NCI-H510A (cell line): ENCODE results near the gene MARCHF2.
A peak's percentile ranks its signal among the peaks of the same experiment; 100 is the strongest.
"Not testable (repeated sequence)": the region's sequence is repeated elsewhere in the genome, so short reads cannot be mapped to it uniquely, and the experiment has no call there.

Experiments used
- DNase-seq: peaks from one replicate; lab custom pipeline; 2025; lab: John Stamatoyannopoulos, UW

The MARCHF2 gene

DNA sequence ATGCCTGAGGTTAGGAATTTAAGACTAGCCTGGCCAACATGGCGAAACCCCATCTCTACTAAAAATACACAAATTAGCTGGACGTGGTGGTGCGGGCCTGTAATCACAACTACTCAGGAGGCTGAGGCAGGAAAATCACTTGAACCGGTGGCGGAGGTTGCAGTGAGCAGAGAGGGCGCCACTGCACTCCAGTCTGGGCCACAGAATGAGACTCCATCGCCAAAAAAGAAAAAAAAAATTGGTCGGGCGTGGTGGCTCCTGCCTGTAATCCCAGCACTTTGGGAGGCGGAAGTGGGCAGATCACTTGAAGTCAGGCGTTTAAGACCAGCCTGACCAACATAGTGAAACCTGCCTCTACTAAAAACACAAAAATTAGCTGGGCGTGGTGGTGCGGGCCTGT lies 2.4 kb upstream of the MARCHF2 start:
- not testable (repeated sequence) for DNase-seq

DNA sequence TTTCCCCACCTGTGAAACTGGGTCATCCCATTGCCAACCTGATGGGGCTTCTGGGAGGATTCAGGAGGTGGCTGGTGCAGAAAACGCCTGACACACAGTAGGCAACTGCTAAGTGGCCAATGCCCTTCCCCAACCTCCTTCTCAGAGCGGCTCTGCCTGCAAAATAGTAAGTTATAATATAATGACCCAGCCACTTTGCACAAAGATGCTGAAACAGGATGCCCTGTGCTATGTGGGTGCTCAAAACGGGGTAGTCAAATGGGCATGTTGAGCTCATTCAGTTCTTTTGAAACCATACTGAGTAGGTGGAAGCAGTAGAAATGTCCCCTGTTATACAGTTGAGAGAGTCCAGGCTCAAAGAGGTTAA lies 507 bp downstream of the MARCHF2 start:
- DNase-seq, result no peak

DNA sequence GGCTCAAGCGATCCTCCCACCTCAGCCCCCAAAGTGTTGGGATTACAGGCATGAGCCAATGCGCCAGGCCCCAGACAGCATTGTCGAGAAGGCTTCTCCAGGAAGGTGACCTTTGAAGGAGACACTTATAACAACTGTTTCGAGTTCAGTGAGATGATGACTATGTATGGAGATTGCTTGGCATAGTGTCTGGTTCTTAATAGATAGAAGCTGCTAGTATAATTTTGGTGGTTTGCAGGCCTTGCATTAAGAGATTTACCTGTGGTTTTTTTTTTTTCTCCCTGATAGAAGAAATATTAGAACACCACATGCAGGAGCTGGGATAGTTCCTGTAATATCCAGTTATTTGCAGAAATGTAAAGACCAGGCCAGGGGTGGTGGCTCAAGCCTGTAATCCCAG lies 3.7 kb downstream of the MARCHF2 start:
- DNase-seq, result no peak

DNA sequence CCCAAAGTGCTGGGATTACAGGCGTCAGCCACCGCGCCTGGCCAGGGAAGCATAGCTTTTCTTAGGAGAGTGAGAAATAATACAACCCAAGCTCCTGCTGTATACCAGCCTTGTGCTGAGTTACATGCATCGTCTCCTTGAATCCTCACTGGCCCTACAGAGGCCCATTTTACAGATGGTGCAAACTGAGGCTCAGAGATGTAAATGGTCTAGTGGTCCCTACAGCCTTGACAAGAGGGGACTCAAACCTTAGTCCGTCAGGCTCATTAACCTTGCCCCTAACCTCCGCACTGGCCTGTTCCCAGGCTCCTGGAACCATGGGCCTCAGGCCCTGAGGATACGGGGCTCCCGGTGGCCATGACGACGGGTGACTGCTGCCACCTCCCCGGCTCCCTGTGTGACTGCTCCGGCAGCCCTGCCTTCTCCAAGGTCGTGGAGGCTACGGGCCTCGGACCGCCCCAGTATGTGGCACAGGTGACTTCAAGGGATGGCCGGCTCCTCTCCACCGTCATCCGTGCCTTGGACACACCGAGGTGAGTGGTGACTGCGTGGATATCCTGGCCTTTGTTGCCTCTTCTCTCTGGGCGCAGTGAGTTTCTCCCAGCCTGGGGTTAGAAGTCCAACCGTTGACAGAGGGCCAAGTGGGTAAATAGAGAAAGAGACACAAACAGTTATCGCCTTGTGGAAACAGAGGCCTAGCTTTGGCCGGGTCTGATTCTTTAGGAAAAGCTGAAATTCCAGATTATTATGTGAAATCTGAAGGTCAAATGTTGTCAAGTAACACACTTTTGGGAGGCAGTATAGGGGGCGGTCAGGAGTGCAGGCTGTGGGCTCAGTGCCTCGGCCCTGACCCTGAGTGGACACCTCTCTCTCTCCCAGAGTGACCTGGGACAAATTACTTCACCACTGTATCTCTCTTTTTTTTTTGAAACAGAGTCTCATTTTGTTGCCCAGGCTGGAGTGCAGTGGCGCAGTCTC lies 8.7 kb downstream of the MARCHF2 start:
- DNase-seq, result no peak

DNA sequence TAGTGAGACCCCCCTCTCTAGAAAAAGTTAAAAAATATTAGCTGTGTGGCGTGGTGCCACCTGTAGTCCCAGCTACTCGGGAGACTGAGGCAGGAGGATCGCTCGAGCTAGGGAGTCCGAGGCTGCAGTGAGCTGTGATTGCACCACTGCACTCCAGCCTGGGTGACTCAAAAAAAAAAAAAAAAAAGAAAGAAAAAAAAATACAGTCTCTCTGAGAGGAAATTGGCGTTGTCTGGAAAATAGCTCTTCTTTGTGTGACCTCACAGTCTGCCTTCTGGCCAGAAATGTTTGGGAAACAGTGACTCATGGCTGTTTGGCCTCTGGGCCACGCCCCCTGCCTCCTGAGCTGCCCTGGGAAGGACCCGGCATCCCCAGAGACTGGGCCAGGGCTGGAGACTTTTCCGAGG lies 10.7 kb downstream of the MARCHF2 start:
- no peak for DNase-seq

DNA sequence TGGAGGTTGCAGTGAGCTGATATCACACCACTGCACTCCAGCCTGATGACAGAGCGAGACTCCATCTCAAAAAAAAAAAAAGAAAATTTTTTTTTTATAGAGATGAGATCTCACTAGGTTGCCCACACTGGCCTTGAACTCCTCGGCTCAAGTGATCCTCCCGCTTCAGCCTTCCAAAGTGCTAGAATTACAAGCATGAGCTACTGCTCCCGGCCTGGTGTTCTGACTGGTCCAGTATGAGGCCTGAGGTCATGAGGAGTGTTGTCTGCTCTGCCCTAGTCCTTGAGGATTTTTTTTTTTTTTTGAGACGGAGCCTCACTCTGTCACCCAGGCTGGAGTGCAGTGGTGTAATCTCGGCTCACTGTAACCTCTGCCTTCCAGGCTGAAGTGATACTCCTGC lies 12.2 kb downstream of the MARCHF2 start:
- not testable (repeated sequence) for DNase-seq

DNA sequence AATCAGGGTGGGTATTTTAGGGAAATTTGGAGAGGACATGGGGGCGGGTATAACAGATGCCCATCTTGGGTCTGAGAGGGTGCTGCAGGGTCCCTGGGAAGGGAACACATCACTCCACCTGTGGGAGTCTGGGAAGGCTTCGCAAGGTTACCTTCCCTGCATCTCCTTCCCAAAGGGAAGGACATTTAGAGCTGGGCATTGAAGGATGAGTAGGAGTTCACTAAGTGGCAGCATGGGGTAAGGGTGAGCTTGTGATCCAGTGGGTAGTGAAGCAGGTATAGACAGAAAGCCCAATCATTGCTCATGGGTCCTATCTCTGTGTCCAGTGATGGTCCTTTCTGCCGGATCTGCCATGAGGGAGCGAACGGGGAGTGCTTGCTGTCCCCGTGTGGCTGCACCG lies 13.2 kb downstream of the MARCHF2 start:
- DNase-seq, result no peak

DNA sequence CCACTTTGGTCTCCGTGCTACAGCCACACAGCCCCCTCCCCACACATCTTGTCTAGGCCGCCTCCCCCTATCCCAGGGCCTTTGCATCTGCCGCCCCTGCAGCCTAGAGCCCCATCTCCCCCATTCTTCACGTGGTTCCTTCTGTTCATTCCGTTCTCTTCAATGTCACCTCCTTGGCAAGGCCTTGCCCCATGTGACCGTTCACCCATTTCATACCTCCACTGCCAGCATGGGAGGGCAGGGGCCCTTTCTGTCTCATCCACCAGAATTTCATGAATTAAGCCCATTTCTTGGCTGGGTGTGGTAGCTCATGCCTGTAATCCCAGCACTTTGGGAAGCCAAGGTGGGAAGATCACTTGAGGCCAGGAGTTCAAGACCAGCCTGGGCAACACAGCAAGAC lies 15.9 kb downstream of the MARCHF2 start:
- DNase-seq, result no peak

DNA sequence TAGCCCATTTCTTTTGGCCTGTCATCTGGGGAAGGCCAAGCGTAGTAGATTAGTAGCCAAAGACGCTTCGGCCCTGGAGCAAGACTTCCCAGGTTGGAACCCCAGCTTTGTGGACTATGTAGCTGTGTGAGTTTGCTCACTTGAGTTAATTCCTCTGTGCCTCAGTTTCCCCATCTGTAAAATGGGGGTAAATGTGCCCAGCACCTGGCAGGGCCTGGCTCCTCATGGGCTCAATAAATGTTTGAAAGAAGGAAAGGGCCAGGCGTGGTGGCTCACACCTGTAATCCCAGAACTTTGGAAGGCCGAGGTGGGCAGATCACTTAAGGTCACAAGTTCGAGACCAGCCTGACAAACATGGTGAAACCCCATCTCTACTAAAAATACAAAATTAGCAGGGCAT lies 16.7 kb downstream of the MARCHF2 start:
- DNase-seq, result no peak

DNA sequence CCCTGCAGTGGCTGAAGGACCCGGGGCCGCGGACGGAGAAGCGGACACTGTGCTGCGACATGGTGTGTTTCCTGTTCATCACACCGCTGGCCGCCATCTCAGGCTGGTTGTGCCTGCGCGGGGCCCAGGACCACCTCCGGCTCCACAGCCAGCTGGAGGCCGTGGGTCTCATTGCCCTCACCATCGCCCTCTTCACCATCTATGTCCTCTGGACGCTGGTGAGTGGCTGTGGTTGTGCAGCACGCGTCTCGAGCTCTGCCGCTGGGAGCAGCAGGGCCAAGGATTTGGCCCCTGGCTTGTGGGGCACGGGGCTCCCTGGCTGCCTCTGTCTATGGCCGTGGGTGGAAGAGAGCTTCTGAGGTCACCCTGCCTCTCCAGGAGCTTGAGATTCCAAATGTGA lies 17.5 kb downstream of the MARCHF2 start:
- no peak for DNase-seq

DNA sequence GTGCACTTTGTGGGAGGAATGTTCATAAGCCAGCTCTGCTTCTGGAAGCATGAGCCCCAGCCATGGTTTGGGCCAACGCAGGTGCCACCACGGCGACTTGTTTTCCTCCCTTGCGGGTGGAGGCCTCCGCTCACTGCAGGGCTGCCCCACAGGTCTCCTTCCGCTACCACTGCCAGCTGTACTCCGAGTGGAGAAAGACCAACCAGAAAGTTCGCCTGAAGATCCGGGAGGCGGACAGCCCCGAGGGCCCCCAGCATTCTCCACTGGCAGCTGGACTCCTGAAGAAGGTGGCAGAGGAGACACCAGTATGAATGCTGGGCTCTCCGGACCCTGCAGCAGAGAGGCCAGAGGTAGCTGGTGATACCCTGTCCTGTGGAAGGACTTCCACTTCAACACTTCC lies 25.1 kb downstream of the MARCHF2 start:
- DNase-seq, result no peak

DNA sequence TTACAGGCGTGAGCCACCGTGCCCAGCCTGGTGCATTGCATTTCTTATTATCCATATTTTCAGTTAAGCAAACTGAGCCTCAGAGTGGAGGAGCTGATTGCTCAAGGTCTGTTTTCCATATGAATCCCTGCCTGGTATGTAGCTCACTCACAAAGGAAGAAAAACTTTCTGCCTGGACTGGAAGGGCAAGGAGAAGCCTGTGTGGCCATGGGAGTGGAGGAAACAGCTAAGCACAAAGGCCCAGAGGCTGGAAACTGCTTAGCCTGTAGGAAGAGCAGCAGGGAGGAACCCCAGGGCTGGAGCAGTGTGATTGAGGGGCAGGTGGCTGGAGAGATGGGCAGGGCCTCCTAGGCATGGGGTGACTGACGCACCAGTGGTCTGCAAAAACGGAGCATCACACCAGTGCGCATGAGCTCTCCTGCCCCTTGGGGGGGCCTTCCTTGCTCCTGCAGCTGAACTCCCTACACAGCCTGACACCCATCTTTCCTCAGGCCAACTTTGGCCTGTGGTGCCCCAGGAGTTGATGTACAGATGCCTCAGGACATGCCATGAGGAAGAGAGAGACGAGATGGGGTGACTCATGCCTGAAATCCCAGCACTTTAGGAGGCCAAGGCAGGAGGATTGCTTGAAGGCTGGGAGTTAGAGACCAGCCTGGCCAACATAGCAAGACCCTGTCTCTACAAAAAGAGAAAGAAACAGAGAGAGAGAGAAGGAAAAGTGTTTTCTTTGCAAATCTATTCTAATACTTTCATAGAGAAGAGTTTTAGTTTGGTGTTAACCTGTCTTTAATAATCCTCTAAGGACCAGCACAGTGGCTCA lies 28.8 kb downstream of the MARCHF2 start:
- DNase-seq, result no peak

DNA sequence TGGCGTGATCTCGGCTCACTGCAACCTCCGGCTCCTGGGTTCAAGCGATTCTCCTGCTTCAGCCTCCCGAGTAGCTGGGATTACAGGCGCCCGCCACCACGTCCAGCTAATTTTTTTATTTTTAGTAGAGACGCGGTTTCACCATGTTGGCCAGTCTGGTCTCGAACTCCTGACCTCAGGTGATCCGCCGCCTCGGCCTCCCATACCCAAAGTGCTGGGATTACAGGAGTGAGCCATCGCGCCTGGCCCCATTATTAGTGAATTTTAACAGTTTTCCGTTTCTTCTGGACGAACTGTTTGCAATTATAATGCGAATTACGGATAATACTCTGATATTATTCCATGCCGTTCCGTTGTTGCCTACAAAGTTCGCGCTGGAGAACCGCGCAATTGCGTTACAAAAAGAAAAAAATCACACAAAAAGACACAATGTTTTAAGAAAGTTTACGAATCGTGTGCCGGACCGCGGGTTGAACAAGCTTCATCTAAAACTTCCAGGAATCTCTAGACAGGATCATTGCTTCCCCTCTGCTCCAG lies 31.1 kb downstream of the MARCHF2 start:
- not testable (repeated sequence) for DNase-seq

DNA sequence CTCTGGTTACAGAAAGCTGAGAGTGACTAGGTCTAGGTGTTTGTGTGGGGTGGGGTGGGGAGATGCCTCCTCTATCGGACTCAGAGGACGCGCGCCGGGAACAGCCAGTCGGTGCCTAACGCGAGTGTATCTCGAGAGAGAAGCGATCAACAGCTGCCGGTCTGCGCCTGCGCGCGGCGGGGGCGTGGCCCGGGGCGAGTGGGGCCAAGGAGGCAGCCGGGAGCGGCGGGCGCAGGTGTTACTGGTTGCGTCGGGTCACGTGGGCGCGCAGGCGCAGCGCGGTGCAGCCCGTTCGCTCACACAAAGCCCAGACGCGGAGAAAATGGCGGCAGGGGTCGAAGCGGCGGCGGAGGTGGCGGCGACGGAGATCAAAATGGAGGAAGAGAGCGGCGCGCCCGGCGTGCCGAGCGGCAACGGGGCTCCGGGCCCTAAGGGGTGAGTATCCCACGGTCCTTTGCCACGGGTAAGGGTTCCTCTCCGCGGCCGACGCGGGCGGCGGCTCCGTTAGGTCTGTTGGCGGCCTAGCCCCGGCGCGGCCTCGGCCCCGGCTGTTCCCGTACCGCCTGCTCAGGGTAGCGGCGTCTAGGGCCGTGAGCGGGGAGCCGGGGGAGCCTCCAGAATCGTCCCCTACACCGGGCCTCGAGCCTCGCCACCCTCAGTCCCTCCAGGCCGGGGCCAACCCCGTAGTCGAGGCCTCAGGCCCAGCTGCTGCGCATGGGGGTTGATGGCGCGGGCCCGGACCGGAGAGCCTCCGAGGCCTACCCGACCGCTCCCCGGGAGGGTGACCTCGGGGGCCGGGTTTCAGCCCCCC lies 31.8 kb downstream of the MARCHF2 start, which contains the start of gene HNRNPM:
Gene HNRNPM (plus strand): TSS at position 299 of the 811 bp plus-strand sequence. CDS start 24 bp downstream, at position 323.
- DNase-seq, result peak; percentile 93

DNA sequence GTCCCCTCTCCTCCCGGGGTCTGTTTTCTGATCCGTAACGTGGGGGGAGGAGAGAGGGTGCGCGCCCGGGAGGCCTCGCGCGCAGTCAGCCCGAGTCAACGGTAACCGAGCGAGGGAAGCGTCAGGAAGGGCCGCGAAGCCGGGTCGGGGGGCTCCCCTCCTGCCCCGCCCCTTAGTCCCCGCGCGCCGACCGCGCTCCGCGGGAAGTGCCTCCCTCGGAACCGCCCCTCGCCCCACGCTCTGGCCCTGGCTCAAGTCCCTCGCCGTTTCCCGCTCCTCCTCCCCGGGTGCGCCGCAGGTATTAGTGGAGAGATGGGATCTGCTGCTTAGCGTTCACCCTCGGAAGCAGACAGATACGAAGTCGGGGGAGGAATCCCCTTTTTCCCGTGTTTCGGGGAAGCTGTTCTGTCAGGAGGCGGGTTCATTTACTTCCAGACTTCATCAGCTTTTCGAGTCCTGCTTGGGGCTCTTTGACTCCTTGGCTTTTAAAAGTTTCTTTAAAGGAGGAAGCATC lies 32.4 kb downstream of the MARCHF2 start:
- peak; percentile 21 for DNase-seq

DNA sequence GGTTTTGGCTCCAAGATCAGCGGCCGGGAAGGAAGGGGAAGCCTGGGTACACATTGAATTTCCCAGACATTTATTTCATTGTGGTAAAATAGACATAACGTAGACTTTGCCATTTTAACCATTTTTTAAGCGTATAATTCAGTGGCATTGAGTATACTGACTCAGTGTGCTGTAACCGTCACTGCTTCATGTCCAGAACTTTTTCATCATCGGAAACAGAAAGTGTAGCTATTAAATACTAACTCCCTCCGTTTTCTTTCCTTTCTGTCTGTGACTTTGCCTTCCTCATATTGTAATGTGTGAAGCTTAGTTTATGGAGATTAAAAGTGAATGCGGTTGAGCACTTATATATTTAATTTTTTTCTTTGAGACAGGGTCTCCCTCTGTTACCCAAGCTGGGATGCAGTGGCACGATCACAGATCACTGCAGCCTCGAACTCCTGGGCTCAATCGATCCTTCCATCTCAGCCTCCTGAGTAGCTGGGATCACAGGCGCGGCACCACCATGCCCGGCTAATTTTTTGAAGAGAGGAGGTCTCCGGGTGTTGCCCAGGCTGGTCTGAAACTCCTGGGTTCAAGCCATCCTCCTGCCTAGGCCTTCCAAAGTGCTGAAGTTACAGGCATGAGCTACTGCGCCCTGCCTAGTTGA lies 33.1 kb downstream of the MARCHF2 start:
- no peak for DNase-seq

DNA sequence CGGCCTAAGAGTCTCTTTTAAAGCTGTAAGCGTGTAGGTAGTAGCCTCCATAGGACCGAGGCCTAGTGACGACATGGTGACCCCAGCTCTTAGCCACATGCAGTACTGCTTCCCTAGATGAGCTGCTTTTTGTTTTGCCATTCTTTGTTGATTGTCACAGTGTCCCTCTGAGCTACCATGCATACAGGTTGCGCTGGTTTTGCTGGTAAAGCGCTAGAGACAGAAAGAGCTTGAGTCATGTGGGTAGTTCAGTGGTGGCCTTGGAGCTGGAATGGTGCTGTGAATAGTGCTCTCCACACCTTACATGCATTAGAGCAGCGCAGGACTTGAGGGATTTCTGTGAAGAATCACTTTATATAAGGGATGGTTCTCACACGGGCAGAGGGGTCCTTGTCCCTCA lies 36.7 kb downstream of the MARCHF2 start:
- no peak for DNase-seq

DNA sequence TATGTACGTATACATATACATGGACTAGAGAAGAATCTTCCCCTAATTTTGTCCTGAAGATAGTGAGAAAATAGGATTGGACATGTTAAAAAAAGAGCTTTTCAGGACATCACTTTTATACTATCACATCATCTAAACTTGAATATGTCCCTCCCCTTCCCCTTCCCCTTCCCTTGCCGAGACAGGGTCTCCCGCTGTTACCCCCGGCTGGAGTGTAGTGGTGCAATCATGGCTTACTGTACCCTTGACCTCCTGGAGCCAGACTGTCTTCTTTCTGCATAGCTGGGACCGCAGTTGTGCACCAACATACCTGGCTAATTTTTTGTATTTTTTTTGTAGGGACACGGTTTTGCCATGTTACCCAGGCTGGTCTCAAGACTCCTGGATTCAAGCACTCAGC lies 38.3 kb downstream of the MARCHF2 start:
- no peak for DNase-seq

DNA sequence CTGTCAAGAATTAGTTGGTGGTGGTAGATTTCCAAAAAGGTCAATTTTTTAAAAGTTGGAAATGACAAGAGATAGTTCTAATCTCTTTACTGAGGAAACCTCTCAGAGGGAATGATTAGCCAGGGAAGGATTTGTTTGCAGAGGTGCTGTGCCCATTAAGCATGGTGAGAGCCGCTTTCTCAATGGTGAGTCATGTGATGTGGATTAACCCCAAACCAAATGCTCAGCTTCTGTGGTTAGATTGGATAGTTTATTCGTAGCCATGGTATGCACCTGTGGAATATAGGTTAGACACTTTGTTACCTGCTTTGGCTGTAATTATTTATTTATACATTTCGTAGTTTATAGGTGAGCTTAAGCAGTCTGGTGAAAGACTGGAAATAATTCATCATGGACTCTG lies 38.8 kb downstream of the MARCHF2 start:
- DNase-seq, result no peak

DNA sequence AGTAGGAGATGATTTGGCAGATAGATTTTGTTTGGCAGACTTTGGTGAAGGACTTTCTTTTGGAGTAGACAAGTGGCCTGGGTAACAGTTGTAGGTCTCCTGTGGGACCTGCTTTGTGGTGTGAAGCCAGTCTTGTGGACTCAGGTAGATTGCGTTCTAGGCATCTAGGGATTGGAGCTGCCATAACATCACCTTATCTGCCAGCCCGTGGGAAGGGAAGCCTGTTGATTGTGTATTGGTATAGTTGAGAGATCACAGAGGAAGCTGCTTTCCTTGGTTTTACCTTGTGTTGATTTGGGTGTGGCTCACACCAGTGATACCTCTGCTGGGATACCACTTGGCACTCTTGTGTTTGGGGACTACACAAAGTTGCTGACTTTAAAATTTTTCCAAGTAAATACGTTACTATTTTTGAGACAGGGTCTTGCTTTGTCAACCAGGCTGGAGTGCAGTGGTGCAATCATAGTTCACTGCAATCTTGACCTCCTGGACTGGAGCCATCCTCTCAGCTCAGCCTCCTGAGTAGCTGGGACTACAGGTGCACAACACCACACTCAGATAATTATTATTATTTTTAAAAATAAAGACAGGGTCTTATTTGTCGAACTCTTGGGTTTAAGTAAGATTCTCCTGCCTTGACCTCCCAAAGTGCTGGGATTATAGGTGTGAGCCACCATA lies 39.5 kb downstream of the MARCHF2 start:
- no peak for DNase-seq
